ENCODE data around the gene NOX5. TPM values are rescaled to one million over a fixed set of nuclear protein-coding genes. Genes with fewer than 3 reads are reported as not detected.

NOX5 gene
- total RNA-seq, 5 donors from 2014 or later (not counting 1 experiment from before 2014, with no cell fraction given), result 0.10 TPM; not detected in 4

GRCh38 chr15:69075440-69075839, 60.9 kb downstream of the NOX5 start:
- ATAC-seq (replicated peaks in 1 of 4) (no peak), DNase-seq (no peak)
- Mint-ChIP-seq H3K9me3 (peaks cover 0 to 3% (median 2%) of the 10 kb centered on the region in 3 donors), H3K4me1 (peaks cover 9 to 13% (median 10%) of the 10 kb centered on the region in 3 donors), H3K4me3 (no peak overlapping the region), H3K27me3 (peaks cover 38 to 44% of the 10 kb centered on the region in 2 donors), H3K27ac (no peak overlapping the region), H3K36me3 (no peaks in the 10 kb centered on the region)
- CTCF ChIA-PET, result no interaction called here
- H3K9me3 ChIP-seq, result no peaks in the 10 kb centered on the region
- H3K36me3 ChIP-seq (ENCODE audit: control insufficient read depth in 2 of 2, extremely low read depth in 1 of 2, insufficient read depth in 1 of 2, low read length in 1 of 2), result no peaks in the 10 kb centered on the region
- H3K4me3 ChIP-seq (ENCODE audit: control insufficient read depth in 1 of 2, extremely low read depth in 1 of 2, low read length in 1 of 2), result no peak overlapping the region
- no peak overlapping the region for H3K27ac ChIP-seq (ENCODE audit: low read length)
- peaks cover 0 to 7% of the 10 kb centered on the region in 2 experiments for H3K4me1 ChIP-seq (ENCODE audit: control insufficient read depth in 1 of 2, extremely low read depth in 1 of 2, insufficient read depth in 2 of 2, low read length in 2 of 2)
- POLR2A ChIA-PET, result interaction anchor here in 1 of 2 donors (0.6 kb wide), 1 partner anchor 151 kb away, joined by 3 read pairs; no protein-coding TSS in a partner anchor
- H3K27me3 ChIP-seq (replicated peaks in 1 of 2; ENCODE audit: control insufficient read depth in 2 of 2, extremely low read depth in 1 of 2, insufficient read depth in 2 of 2, low read length in 1 of 2), result peaks cover 0 to 18% of the 10 kb centered on the region in 2 experiments
- WGBS (ENCODE audit: insufficient coverage), result 89% methylated on average over 4 of the region's 5 CpGs

GRCh38 chr15:69076756-69077155, 62.3 kb downstream of the NOX5 start:
- no peaks in the 10 kb centered on the region for H3K36me3 Mint-ChIP-seq
- CTCF ChIA-PET, result no interaction called here

GRCh38 chr15:69078638-69079037, 64.1 kb downstream of the NOX5 start:
- H3K4me1 ChIP-seq (ENCODE audit: control insufficient read depth in 1 of 2, extremely low read depth in 1 of 2, insufficient read depth in 2 of 2, low read length in 2 of 2), result peaks cover 0 to 11% of the 10 kb centered on the region in 2 experiments
- ChIA-PET POLR2A (no interaction called here), CTCF (no interaction called here)
- ATAC-seq (replicated peaks in 1 of 4), result no peak
- Mint-ChIP-seq H3K9me3 (no peaks in the 10 kb centered on the region), H3K4me1 (peaks cover 4 to 23% (median 7%) of the 10 kb centered on the region in 3 donors), H3K27ac (no peak overlapping the region), H3K27me3 (peaks cover 25 to 30% of the 10 kb centered on the region in 2 donors), H3K4me3 (no peak overlapping the region), H3K36me3 (no peaks in the 10 kb centered on the region)
- no peaks in the 10 kb centered on the region for H3K36me3 ChIP-seq (ENCODE audit: control insufficient read depth in 2 of 2, extremely low read depth in 1 of 2, insufficient read depth in 1 of 2, low read length in 1 of 2)
- no peak overlapping the region for H3K27ac ChIP-seq (ENCODE audit: low read length)
- DNase-seq, result no peak
- no peaks in the 10 kb centered on the region for H3K9me3 ChIP-seq
- peaks cover 0 to 13% of the 10 kb centered on the region in 2 experiments for H3K27me3 ChIP-seq (replicated peaks in 1 of 2; ENCODE audit: control insufficient read depth in 2 of 2, extremely low read depth in 1 of 2, insufficient read depth in 2 of 2, low read length in 1 of 2)
- WGBS (ENCODE audit: insufficient coverage), result no CpG with 5 or more reads among the region's 8 CpGs
- no peak overlapping the region for H3K4me3 ChIP-seq (ENCODE audit: control insufficient read depth in 1 of 2, extremely low read depth in 1 of 2, low read length in 1 of 2)

More at GRCh38 chr15:69076756-69077155, 62.3 kb downstream of the NOX5 start:
- Histone ChIP-seq H3K36me3 (ENCODE audit: control insufficient read depth in 2 of 2, extremely low read depth in 1 of 2, insufficient read depth in 1 of 2, low read length in 1 of 2) (no peaks in the 10 kb centered on the region), H3K9me3 (no peaks in the 10 kb centered on the region), H3K4me1 (ENCODE audit: control insufficient read depth in 1 of 2, extremely low read depth in 1 of 2, insufficient read depth in 2 of 2, low read length in 2 of 2) (peaks cover 0 to 7% of the 10 kb centered on the region in 2 experiments), H3K4me3 (ENCODE audit: control insufficient read depth in 1 of 2, extremely low read depth in 1 of 2, low read length in 1 of 2) (no peak overlapping the region), H3K27me3 (replicated peaks in 1 of 2; ENCODE audit: control insufficient read depth in 2 of 2, extremely low read depth in 1 of 2, insufficient read depth in 2 of 2, low read length in 1 of 2) (peaks cover 0 to 16% of the 10 kb centered on the region in 2 experiments), H3K27ac (ENCODE audit: low read length) (no peak overlapping the region)
- Mint-ChIP-seq H3K4me3 (no peak overlapping the region), H3K27ac (no peak overlapping the region), H3K4me1 (peaks cover 9 to 16% (median 10%) of the 10 kb centered on the region in 3 donors), H3K9me3 (no peaks in the 10 kb centered on the region), H3K27me3 (peaks cover 34 to 42% of the 10 kb centered on the region in 2 donors)
- no peak for ATAC-seq (replicated peaks in 1 of 4)
- POLR2A ChIA-PET, result no interaction called here
- WGBS (ENCODE audit: insufficient coverage), result no CpG with 5 or more reads among the region's 1 CpG
- DNase-seq, result no peak

- WGBS (ENCODE audit: insufficient coverage), result 50% methylated on average over 3 of the region's 8 CpGs
- peaks cover 0 to 3% of the 10 kb centered on the region in 2 experiments for H3K4me1 ChIP-seq (ENCODE audit: control insufficient read depth in 1 of 2, extremely low read depth in 1 of 2, insufficient read depth in 2 of 2, low read length in 2 of 2)
Observed at GRCh38 chr15:69080295-69081248, 66.1 kb downstream of the NOX5 start.

GRCh38 chr15:69081310-69082004, 67.0 kb downstream of the NOX5 start:
- Mint-ChIP-seq H3K36me3 (no peaks in the 10 kb centered on the region), H3K4me3 (no peak overlapping the region), H3K27me3 (peaks cover 8 to 14% of the 10 kb centered on the region in 2 donors), H3K9me3 (no peaks in the 10 kb centered on the region), H3K4me1 (peaks cover 0 to 19% (median 0%) of the 10 kb centered on the region in 3 donors), H3K27ac (no peak overlapping the region)
- H3K4me1 ChIP-seq (ENCODE audit: control insufficient read depth in 1 of 2, extremely low read depth in 1 of 2, insufficient read depth in 2 of 2, low read length in 2 of 2), result peaks cover 0 to 3% of the 10 kb centered on the region in 2 experiments
- DNase-seq, result no peak
- H3K36me3 ChIP-seq (ENCODE audit: control insufficient read depth in 2 of 2, extremely low read depth in 1 of 2, insufficient read depth in 1 of 2, low read length in 1 of 2), result no peaks in the 10 kb centered on the region
- H3K9me3 ChIP-seq, result no peaks in the 10 kb centered on the region
- POLR2A ChIA-PET, result no interaction called here
- H3K27ac ChIP-seq (ENCODE audit: low read length), result no peak overlapping the region
- H3K4me3 ChIP-seq (ENCODE audit: control insufficient read depth in 1 of 2, extremely low read depth in 1 of 2, low read length in 1 of 2), result no peak overlapping the region
- 83% methylated on average over 8 of the region's 10 CpGs for WGBS (ENCODE audit: insufficient coverage)
- no peak for ATAC-seq (replicated peaks in 1 of 4)
- CTCF ChIA-PET, result interaction anchor here in 1 of 2 donors (0.6 kb wide), 1 partner anchor 243 kb away, joined by 3 read pairs; no protein-coding TSS in a partner anchor
- H3K27me3 ChIP-seq (replicated peaks in 1 of 2; ENCODE audit: control insufficient read depth in 2 of 2, extremely low read depth in 1 of 2, insufficient read depth in 2 of 2, low read length in 1 of 2), result peaks cover 0 to 3% of the 10 kb centered on the region in 2 experiments

More at GRCh38 chr15:69080295-69081248, 66.1 kb downstream of the NOX5 start:
- no peaks in the 10 kb centered on the region for H3K9me3 Mint-ChIP-seq
- no peak overlapping the region for H3K27ac Mint-ChIP-seq
- peaks cover 0 to 19% (median 0%) of the 10 kb centered on the region in 3 donors for H3K4me1 Mint-ChIP-seq
- Histone ChIP-seq H3K27ac (ENCODE audit: low read length) (no peak overlapping the region), H3K9me3 (no peaks in the 10 kb centered on the region), H3K36me3 (ENCODE audit: control insufficient read depth in 2 of 2, extremely low read depth in 1 of 2, insufficient read depth in 1 of 2, low read length in 1 of 2) (no peaks in the 10 kb centered on the region), H3K27me3 (replicated peaks in 1 of 2; ENCODE audit: control insufficient read depth in 2 of 2, extremely low read depth in 1 of 2, insufficient read depth in 2 of 2, low read length in 1 of 2) (peaks cover 0 to 3% of the 10 kb centered on the region in 2 experiments), H3K4me3 (ENCODE audit: control insufficient read depth in 1 of 2, extremely low read depth in 1 of 2, low read length in 1 of 2) (no peak overlapping the region)
- H3K36me3 Mint-ChIP-seq, result no peaks in the 10 kb centered on the region
- H3K4me3 Mint-ChIP-seq, result no peak overlapping the region
- ChIA-PET CTCF (no interaction called here), POLR2A (no interaction called here)
- ATAC-seq (replicated peaks in 1 of 4), result no peak
- DNase-seq, result no peak
- H3K27me3 Mint-ChIP-seq, result peaks cover 10 to 18% of the 10 kb centered on the region in 2 donors

GRCh38 chr15:69082021-69082502, 67.6 kb downstream of the NOX5 start:
- POLR2A ChIA-PET, result no interaction called here

More at GRCh38 chr15:69082021-69082502, 67.6 kb downstream of the NOX5 start:
- Mint-ChIP-seq H3K27me3 (peaks cover 9 to 18% of the 10 kb centered on the region in 2 donors), H3K9me3 (no peaks in the 10 kb centered on the region), H3K27ac (no peak overlapping the region), H3K36me3 (no peaks in the 10 kb centered on the region), H3K4me1 (peaks cover 0 to 19% (median 0%) of the 10 kb centered on the region in 3 donors), H3K4me3 (no peak overlapping the region)
- Histone ChIP-seq H3K27me3 (replicated peaks in 1 of 2; ENCODE audit: control insufficient read depth in 2 of 2, extremely low read depth in 1 of 2, insufficient read depth in 2 of 2, low read length in 1 of 2) (peaks cover 0 to 6% of the 10 kb centered on the region in 2 experiments), H3K4me3 (ENCODE audit: control insufficient read depth in 1 of 2, extremely low read depth in 1 of 2, low read length in 1 of 2) (no peak overlapping the region), H3K4me1 (ENCODE audit: control insufficient read depth in 1 of 2, extremely low read depth in 1 of 2, insufficient read depth in 2 of 2, low read length in 2 of 2) (peaks cover 0 to 3% of the 10 kb centered on the region in 2 experiments), H3K36me3 (ENCODE audit: control insufficient read depth in 2 of 2, extremely low read depth in 1 of 2, insufficient read depth in 1 of 2, low read length in 1 of 2) (no peaks in the 10 kb centered on the region), H3K27ac (ENCODE audit: low read length) (no peak overlapping the region), H3K9me3 (no peaks in the 10 kb centered on the region)
- CTCF ChIA-PET, result no interaction called here
- DNase-seq, result no peak
- ATAC-seq (replicated peaks in 1 of 4), result no peak
- WGBS (ENCODE audit: insufficient coverage), result 100% methylated on average over 1 of the region's 3 CpGs

All from T-cell (primary cell).